A549 (cell line): ENCODE measurements around the gene CNTN5.

Experiments used
- EP300 ChIP-seq, 2 experiments: fragments of >200 bp; sonication (Bioruptor Twin); formaldehyde crosslinking; IDR thresholded peaks; 2 replicates in 1 of 2; 3 replicates in 1 of 2; pipeline ENCODE4 v1.6.1; 2016 to 2017
- NPAS2 ChIP-seq: fragments of 250-450 bp; sonication (Bioruptor Pico); IDR thresholded peaks from 2 replicates; pipeline ENCODE4 v1.8.0; 2022; ENCODE audit warnings: mild to moderate bottlenecking, moderate library complexity, borderline replicate concordance
- POLR2A ChIP-seq: IDR thresholded peaks from 2 replicates; pipeline ENCODE4 v1.6.1; 2012; ENCODE audit warnings: mild to moderate bottlenecking, low read length
- RFX5 ChIP-seq: fragments of 450-650 bp; IDR thresholded peaks from 2 replicates; pipeline ENCODE4 v1.7.1; 2014; ENCODE audit warnings: antibody characterized with exemption, mild to moderate bottlenecking, moderate library complexity
- TF ChIP-seq, protein P1 (sequence below): fragments of >200 bp; sonication (Bioruptor Twin); formaldehyde crosslinking; IDR thresholded peaks from 3 replicates; pipeline ENCODE4 v1.5.1; 2016

- TF ChIP-seq POLR2A (no peak), NPAS2 (no peak), EP300 (IDR thresholded peaks at IDR 0.05) (no peak), RFX5 (no peak)
- TF ChIP-seq, protein P1, sequence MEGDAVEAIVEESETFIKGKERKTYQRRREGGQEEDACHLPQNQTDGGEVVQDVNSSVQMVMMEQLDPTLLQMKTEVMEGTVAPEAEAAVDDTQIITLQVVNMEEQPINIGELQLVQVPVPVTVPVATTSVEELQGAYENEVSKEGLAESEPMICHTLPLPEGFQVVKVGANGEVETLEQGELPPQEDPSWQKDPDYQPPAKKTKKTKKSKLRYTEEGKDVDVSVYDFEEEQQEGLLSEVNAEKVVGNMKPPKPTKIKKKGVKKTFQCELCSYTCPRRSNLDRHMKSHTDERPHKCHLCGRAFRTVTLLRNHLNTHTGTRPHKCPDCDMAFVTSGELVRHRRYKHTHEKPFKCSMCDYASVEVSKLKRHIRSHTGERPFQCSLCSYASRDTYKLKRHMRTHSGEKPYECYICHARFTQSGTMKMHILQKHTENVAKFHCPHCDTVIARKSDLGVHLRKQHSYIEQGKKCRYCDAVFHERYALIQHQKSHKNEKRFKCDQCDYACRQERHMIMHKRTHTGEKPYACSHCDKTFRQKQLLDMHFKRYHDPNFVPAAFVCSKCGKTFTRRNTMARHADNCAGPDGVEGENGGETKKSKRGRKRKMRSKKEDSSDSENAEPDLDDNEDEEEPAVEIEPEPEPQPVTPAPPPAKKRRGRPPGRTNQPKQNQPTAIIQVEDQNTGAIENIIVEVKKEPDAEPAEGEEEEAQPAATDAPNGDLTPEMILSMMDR = no peak
These were observed 312.9 kb downstream of the CNTN5 start for GRCh38 chr11:99333621-99334020.
